H9 (cell line): ENCODE data around the gene CNIH1. TPM values are rescaled to one million over a fixed set of nuclear protein-coding genes. Genes with fewer than 3 reads are reported as not detected.

Source experiments
- DNase-seq: peaks from one replicate; pipeline ENCODE4 v3.0.0-alpha.2; 2017
- H2AFZ ChIP-seq: one replicate; pipeline ENCODE4 v1.6.1; 2013; ENCODE audit warnings: mild to moderate bottlenecking, low read length, control low read depth, moderate library complexity
- H2AK5ac ChIP-seq: 2 replicates; pipeline ENCODE4 v1.6.1; 2013; ENCODE audit warnings: low read length, control low read depth, mixed read lengths; ENCODE audit not compliant: insufficient read length
- H2BK120ac ChIP-seq: one replicate; pipeline ENCODE4 v1.6.1; 2013; ENCODE audit warnings: low read depth, mild to moderate bottlenecking, low read length, control low read depth, inconsistent platforms; ENCODE audit not compliant: poor library complexity, severe bottlenecking
- H2BK12ac ChIP-seq: 2 replicates; pipeline ENCODE4 v1.6.1; 2013; ENCODE audit warnings: low read length, control low read depth, mixed read lengths, low read depth; ENCODE audit not compliant: insufficient read length
- H2BK15ac ChIP-seq: 2 replicates; pipeline ENCODE4 v1.6.1; 2013; ENCODE audit warnings: low read depth, low read length, control low read depth
- H2BK20ac ChIP-seq: one replicate; pipeline ENCODE4 v1.6.1; 2013; ENCODE audit warnings: low read depth, mild to moderate bottlenecking, low read length, control low read depth, inconsistent platforms; ENCODE audit not compliant: poor library complexity, severe bottlenecking
- H2BK5ac ChIP-seq: 2 replicates; pipeline ENCODE4 v1.6.1; 2013; ENCODE audit warnings: low read length, control low read depth, mixed read lengths; ENCODE audit not compliant: insufficient read length
- H3K14ac ChIP-seq: 2 replicates; pipeline ENCODE4 v1.6.1; 2013; ENCODE audit warnings: low read length, control low read depth; ENCODE audit not compliant: insufficient read depth
- H3K18ac ChIP-seq: 2 replicates; pipeline ENCODE4 v1.6.1; 2013; ENCODE audit warnings: low read depth, mild to moderate bottlenecking, mixed read lengths, low read length, control low read depth; ENCODE audit not compliant: insufficient read length
- H3K23ac ChIP-seq: 2 replicates; pipeline ENCODE4 v1.6.1; 2013; ENCODE audit warnings: low read length, control low read depth, mixed read lengths, low read depth; ENCODE audit not compliant: insufficient read length
- H3K23me2 ChIP-seq: 2 replicates; pipeline ENCODE4 v1.6.1; 2013; ENCODE audit warnings: low read depth, mild to moderate bottlenecking, mixed read lengths, low read length, control low read depth; ENCODE audit not compliant: insufficient read length, poor library complexity, severe bottlenecking
- H3K27ac ChIP-seq: 2 replicates; pipeline ENCODE4 v1.5.1; 2013; ENCODE audit warnings: low read length, control low read depth, mixed read lengths, low read depth; ENCODE audit not compliant: insufficient read length
- H3K27me3 ChIP-seq: 2 replicates; pipeline ENCODE4 v1.6.1; 2013; ENCODE audit warnings: low read length, control low read depth, inconsistent platforms; ENCODE audit not compliant: insufficient read depth
- H3K4ac ChIP-seq: 2 replicates; pipeline ENCODE4 v1.6.1; 2013; ENCODE audit warnings: low read depth, mild to moderate bottlenecking, control low read depth, inconsistent platforms, low read length, moderate library complexity
- H3K4me1 ChIP-seq: 2 replicates; pipeline ENCODE4 v1.6.1; 2013; ENCODE audit warnings: low read length, control low read depth, inconsistent platforms; ENCODE audit not compliant: insufficient read depth
- H3K4me2 ChIP-seq: 2 replicates; pipeline ENCODE4 v1.6.1; 2013; ENCODE audit warnings: low read length, control low read depth, mixed read lengths; ENCODE audit not compliant: insufficient read length, insufficient read depth
- H3K56ac ChIP-seq: 2 replicates; pipeline ENCODE4 v1.6.1; 2013; ENCODE audit warnings: low read depth, mild to moderate bottlenecking, mixed read lengths, low read length, control low read depth; ENCODE audit not compliant: insufficient read length
- H3K79me1 ChIP-seq: 2 replicates; pipeline ENCODE4 v1.6.1; 2013; ENCODE audit warnings: low read depth, mild to moderate bottlenecking, moderate library complexity, low read length, control low read depth, inconsistent platforms; ENCODE audit not compliant: insufficient read depth, poor library complexity, severe bottlenecking
- H3K79me2 ChIP-seq: 2 replicates; pipeline ENCODE4 v1.6.1; 2013; ENCODE audit warnings: low read length, control low read depth, inconsistent platforms; ENCODE audit not compliant: insufficient read depth
- H3K9ac ChIP-seq: 2 replicates; pipeline ENCODE4 v1.6.1; 2013; ENCODE audit warnings: low read length, control low read depth, mixed read lengths; ENCODE audit not compliant: insufficient read length; ENCODE audit errors: extremely low read depth
- H3K9me3 ChIP-seq: one replicate; pipeline ENCODE4 v1.6.1; 2013; ENCODE audit warnings: low read depth, low read length, inconsistent platforms; ENCODE audit not compliant: control insufficient read depth
- H3T11ph ChIP-seq: one replicate; pipeline ENCODE4 v1.6.1; 2013; ENCODE audit warnings: mild to moderate bottlenecking, low read length, control low read depth, inconsistent platforms
- H4K20me1 ChIP-seq: one replicate; pipeline ENCODE4 v1.6.1; 2013; ENCODE audit not compliant: control insufficient read depth, insufficient read length, insufficient read depth
- H4K5ac ChIP-seq: 2 replicates; pipeline ENCODE4 v1.6.1; 2013; ENCODE audit warnings: low read depth, mild to moderate bottlenecking, mixed read lengths, low read length, control low read depth; ENCODE audit not compliant: insufficient read length
- H4K8ac ChIP-seq: replicated peaks from 2 replicates; pipeline ENCODE4 v1.6.1; 2013; ENCODE audit warnings: low read length, control low read depth, mixed read lengths, low read depth; ENCODE audit not compliant: insufficient read length
- H4K91ac ChIP-seq: 2 replicates; pipeline ENCODE4 v1.6.1; 2013; ENCODE audit warnings: low read depth, mild to moderate bottlenecking, moderate library complexity, mixed read lengths, low read length, control low read depth; ENCODE audit not compliant: insufficient read length
- H3K27ac Mint-ChIP-seq, 3 experiments: 2 replicates in 2 of 3; 3 replicates in 1 of 3; pipeline ENCODE4 v1.8.0; 2020 to 2021; ENCODE audit warnings: mixed read lengths in 3 of 3, mild to moderate bottlenecking in 1 of 3, moderate library complexity in 1 of 3
- H3K27me3 Mint-ChIP-seq: 2 replicates; pipeline ENCODE4 v1.8.0; 2021; ENCODE audit warnings: low read depth, mild to moderate bottlenecking, moderate library complexity, mixed read lengths
- H3K36me3 Mint-ChIP-seq, 3 experiments: 2 replicates in 2 of 3; 3 replicates in 1 of 3; pipeline ENCODE4 v1.8.0; 2020 to 2021; ENCODE audit warnings: low read depth in 3 of 3, mixed read lengths in 3 of 3; ENCODE audit not compliant: insufficient read depth in 1 of 3
- H3K4me1 Mint-ChIP-seq, 2 experiments: 2 replicates each; pipeline ENCODE4 v1.8.0; 2020; ENCODE audit warnings: mixed read lengths in 2 of 2
- H3K4me3 Mint-ChIP-seq, 2 experiments: 2 replicates in 1 of 2; 3 replicates in 1 of 2; pipeline ENCODE4 v1.8.0; 2020 to 2021; ENCODE audit warnings: mild to moderate bottlenecking in 2 of 2, mixed read lengths in 2 of 2, moderate library complexity in 1 of 2
- H3K9me3 Mint-ChIP-seq, 2 experiments: 2 replicates in 1 of 2; 3 replicates in 1 of 2; pipeline ENCODE4 v1.8.0; 2020; ENCODE audit warnings: mild to moderate bottlenecking in 2 of 2, mixed read lengths in 2 of 2, moderate library complexity in 1 of 2
- CTCF ChIP-seq: fragments of 200-600 bp; sonication (generic); conservative IDR thresholded peaks from 3 replicates; pipeline ENCODE4 v1.8.0; 2021; ENCODE audit warnings: antibody characterized with exemption, mild to moderate bottlenecking
- WGBS: extraction: QIAGEN DNeasy Blood & Tissue Kit; methylation state at CpG from one replicate; pipeline ENCODE4 v1.1.7; 2013; ENCODE audit warnings: missing lambda C conversion rate, low lambda C conversion rate, mixed read lengths; ENCODE audit not compliant: insufficient read length; ENCODE audit errors: extremely low coverage; 5-methylcytosine and 5-hydroxymethylcytosine counted together
- total RNA-seq: library from RNA; stranded (reverse); gene quantifications from 2 replicates; pipeline ENCODE4 v1.2.1, GENCODE V29; 2021

The CNIH1 gene
- total RNA-seq, 1 experiment from 2014 or later, result 99.3 TPM

GRCh38 chr14:54374117-54374884 lies 66.9 kb downstream of the CNIH1 start:
- Histone ChIP-seq H4K8ac (no peak overlapping the region), H3K14ac (no peak overlapping the region), H3K18ac (no peak overlapping the region), H3K23ac (no peak overlapping the region), H3K4me1 (peaks cover 8% of the 10 kb centered on the region; the same call in 1 of the 2 replicates), H4K5ac (no peak overlapping the region), H2AFZ (no peak overlapping the region), H4K91ac (no peak overlapping the region), H3K4me2 (no peak overlapping the region), H3K9ac (no peak overlapping the region), H3K27ac (no peak overlapping the region), H3K79me2 (no peaks in the 10 kb centered on the region), H2BK5ac (no peak overlapping the region), H4K20me1 (no peaks in the 10 kb centered on the region), H3K56ac (no peak overlapping the region), H2BK12ac (no peak overlapping the region), H2BK20ac (no peak overlapping the region), H3K23me2 (no peaks in the 10 kb centered on the region), H3K4ac (no peak overlapping the region), H2AK5ac (no peak overlapping the region), H3K79me1 (no peaks in the 10 kb centered on the region), H2BK120ac (no peak overlapping the region), H3K9me3 (no peaks in the 10 kb centered on the region), H2BK15ac (no peak overlapping the region), H3T11ph (no peak overlapping the region), H3K27me3 (no peaks in the 10 kb centered on the region)
- H3K4me3 Mint-ChIP-seq, result no peak overlapping the region
- H3K4me1 Mint-ChIP-seq, result peaks cover 36 to 39% of the 10 kb centered on the region in 2 experiments
- H3K27ac Mint-ChIP-seq, result peak overlapping the region in 1 of 3 experiments; percentile 30; a peak in 1 of 7 replicates
- no peaks in the 10 kb centered on the region for H3K9me3 Mint-ChIP-seq
- no peak for DNase-seq
- WGBS, result no CpG with 5 or more reads among the region's 7 CpGs
- H3K27me3 Mint-ChIP-seq, result peaks cover 3% of the 10 kb centered on the region; the same call in 1 of the 2 replicates
- H3K36me3 Mint-ChIP-seq, result no peaks in the 10 kb centered on the region
- TF ChIP-seq CTCF, result no peak

Other genes starting within 250 kb of the CNIH1 start
- 45.9 and 50.0 TPM in 2 replicates for gene CDKN3, start 44.4 kb downstream of the CNIH1 start, total RNA-seq
- 71.0 and 79.2 TPM in 2 replicates for gene GMFB, start 47.6 kb upstream of the CNIH1 start, total RNA-seq
- 19.1 and 23.5 TPM in 2 replicates for gene CGRRF1, start 68.5 kb upstream of the CNIH1 start, total RNA-seq
- 9.6 and 9.9 TPM in 2 replicates for gene SAMD4A, start 125.8 kb upstream of the CNIH1 start, total RNA-seq